TTC549 (cell line): ENCODE data around the gene TMED8.

Experiments
- FAIRE-seq: peaks from 2 replicates; lab custom pipeline; 2012; peaks lifted over from hg19 to GRCh38; lab: Jason Lieb, UNC

TMED8 gene

GRCh38 chr14:77290705-77291104 lies 86.2 kb downstream of the TMED8 start:
- no peak for FAIRE-seq

DNA sequence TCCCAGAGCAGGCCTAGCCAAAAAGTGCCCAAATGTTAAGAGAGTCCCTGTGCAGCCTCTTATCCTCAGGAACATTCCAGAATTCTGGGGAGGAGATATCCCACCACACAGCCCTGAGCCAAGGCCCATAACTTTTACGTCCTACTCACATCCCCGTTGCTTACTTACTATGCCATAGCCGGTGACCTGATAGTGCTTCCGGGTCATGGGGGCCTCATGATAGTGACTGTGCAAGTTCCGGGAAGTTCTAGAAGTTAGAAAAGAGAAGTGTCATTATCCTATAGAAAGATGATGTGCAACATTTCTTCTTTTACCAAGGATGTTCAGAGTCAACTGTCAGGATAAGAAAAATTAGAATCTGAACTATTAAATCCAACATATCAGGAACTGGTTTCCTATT lies 90.3 kb downstream of the TMED8 start:
- FAIRE-seq = no peak
